ENCODE measurements around the gene FAM216A. TPM values are rescaled to one million over a fixed set of nuclear protein-coding genes. Genes with fewer than 3 reads are reported as not detected.

Gene FAM216A
- total and polyA plus RNA-seq, 9 of the 15 experiments (the other 6 are each of a cell fraction or from before 2014, with no cell fraction given), result 17.2 to 96.9 (median 48.5) TPM

DNA sequence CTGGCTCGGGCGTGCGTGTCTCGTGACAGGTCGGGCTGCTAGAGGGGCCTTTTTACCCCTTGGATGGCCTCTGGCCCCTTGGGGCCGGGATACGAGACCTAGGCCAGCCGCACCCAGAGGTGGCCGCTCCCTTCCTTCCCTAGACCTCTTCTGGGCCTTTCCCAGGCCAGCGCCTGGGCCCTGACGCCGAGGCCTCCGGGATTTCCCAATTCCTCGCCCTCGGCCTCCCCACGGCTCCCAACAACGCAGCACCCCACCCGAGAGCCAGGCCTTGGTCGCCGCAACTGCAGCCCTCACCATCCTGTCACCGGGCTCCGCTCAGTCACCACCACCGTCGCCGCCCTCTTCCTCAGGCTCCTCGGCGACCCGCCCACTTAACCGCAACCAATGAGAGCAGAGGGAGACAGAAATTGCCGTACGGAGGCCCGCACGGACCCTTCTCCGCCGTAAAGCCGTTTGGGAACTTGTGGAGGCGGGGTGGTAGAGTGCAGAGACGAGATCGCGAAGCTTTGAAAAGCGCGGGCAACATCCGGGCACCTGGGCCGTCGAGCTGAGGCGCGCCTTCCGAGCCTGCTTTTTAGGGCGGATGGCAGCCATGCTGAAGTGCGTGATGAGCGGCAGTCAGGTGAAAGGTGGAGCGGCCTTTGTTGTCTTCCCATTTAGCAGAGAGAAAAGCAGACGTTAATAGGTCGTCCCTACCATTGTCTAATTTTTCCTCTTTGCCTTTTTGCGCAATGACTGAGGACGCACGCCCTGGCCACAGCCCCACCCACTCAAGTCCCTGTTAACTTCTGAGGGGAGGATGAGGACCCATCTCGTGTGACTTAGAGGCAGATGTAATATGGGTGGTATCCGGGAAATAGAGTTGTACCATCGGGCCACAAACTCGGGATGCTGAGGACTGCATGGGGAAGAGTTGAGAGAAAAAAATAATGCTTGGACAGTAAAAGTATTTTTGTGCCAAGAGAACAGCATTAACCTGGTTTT lies 33.4 kb downstream of the FAM216A start, which contains the start of the genes RAD9B and VPS29 (continued):
- TF ChIP-seq ZBTB34 (CRISPR knock-in tag; IDR thresholded peaks at IDR 0.05) (peak; percentile 87), SP1 (CRISPR knock-in tag; IDR thresholded peaks at IDR 0.05) (peak; percentile 98), ZNF639 (CRISPR knock-in tag; conservative IDR thresholded peaks at IDR 0.05 in 1 of 2, IDR thresholded peaks at IDR 0.05 in 1 of 2) (peak in 1 of 2 experiments; percentile 95; a peak in 2 of 4 replicates), ZNF445 (CRISPR knock-in tag; IDR thresholded peaks at IDR 0.05; ENCODE audit: low read depth) (peak; percentile 55; the same call in 1 of the 2 replicates), DIDO1 (tag; IDR thresholded peaks at IDR 0.05; ENCODE audit: low read depth) (peak; percentile 61), GATAD2B (IDR thresholded peaks at IDR 0.05; ENCODE audit: borderline replicate concordance) (peak; percentile 13; the same call in 1 of the 2 replicates), ZBTB7A (IDR thresholded peaks at IDR 0.05; ENCODE audit: borderline replicate concordance, control insufficient read depth, low read depth, low read length) (0 out of 2 replicates have a peak, but pooled peaks have one; percentile 25), JUNB (CRISPR knock-in tag; conservative IDR thresholded peaks at IDR 0.05) (no peak), HNRNPH1 (optimal IDR thresholded peaks at IDR 0.05; ENCODE audit: low read depth, low read length) (no peak), CCNT2 (IDR thresholded peaks at IDR 0.05; ENCODE audit: borderline replicate concordance, extremely low read depth, insufficient read length, low read depth, low read length) (peak; percentile 6), EP400 (IDR thresholded peaks at IDR 0.05) (peak; percentile 95), FOXJ2 (tag; IDR thresholded peaks at IDR 0.05) (no peak), MEIS2 (IDR thresholded peaks at IDR 0.05; ENCODE audit: partially characterized antibody) (peak; percentile 49), ZNF551 (CRISPR knock-in tag; IDR thresholded peaks at IDR 0.05) (no peak), ETS2 (tag; IDR thresholded peaks at IDR 0.05; ENCODE audit: borderline replicate concordance, poor library complexity, severe bottlenecking) (no peak), FOSL1 (tag; conservative IDR thresholded peaks at IDR 0.05) (peak; percentile 52), TEAD1 (CRISPR knock-in tag; IDR thresholded peaks at IDR 0.05) (peak; percentile 89 to 96), ZKSCAN8 (CRISPR knock-in tag; IDR thresholded peaks at IDR 0.05) (peak; percentile 93), CEBPB (tag; IDR thresholded peaks at IDR 0.05) (peak; percentile 93), FOXA1 (IDR thresholded peaks at IDR 0.05; ENCODE audit: borderline replicate concordance) (no peak), NFATC3 (IDR thresholded peaks at IDR 0.05) (0 out of 2 replicates have a peak, but pooled peaks have one; percentile 53), CC2D1A (IDR thresholded peaks at IDR 0.05) (peak; percentile 89)
- TF ChIP-seq, protein P1, sequence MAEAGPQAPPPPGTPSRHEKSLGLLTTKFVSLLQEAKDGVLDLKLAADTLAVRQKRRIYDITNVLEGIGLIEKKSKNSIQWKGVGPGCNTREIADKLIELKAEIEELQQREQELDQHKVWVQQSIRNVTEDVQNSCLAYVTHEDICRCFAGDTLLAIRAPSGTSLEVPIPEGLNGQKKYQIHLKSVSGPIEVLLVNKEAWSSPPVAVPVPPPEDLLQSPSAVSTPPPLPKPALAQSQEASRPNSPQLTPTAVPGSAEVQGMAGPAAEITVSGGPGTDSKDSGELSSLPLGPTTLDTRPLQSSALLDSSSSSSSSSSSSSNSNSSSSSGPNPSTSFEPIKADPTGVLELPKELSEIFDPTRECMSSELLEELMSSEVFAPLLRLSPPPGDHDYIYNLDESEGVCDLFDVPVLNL (CRISPR knock-in tag; IDR thresholded peaks at IDR 0.05; ENCODE audit: low read depth), result peak; percentile 96

Data from K562 (cell line).